IMR-90 (cell line): ENCODE results near the gene TMEM129. TPM values are rescaled to one million over a fixed set of nuclear protein-coding genes. Genes with fewer than 3 reads are reported as not detected.

Experiments
- ATAC-seq: fragments of 200-7000 bp; cut with Tn5 transposase; 2 replicates; pipeline ENCODE4 v1.9.1; 2020; ENCODE audit warnings: low read depth, mild to moderate bottlenecking, moderate library complexity
- BruUV-seq: library from RNA; stranded (reverse); fragments of 400-500 nt; replicated peaks from 2 replicates; lab custom pipeline; 2021; lab: Mats Ljungman, UMichigan
- CTCF ChIA-PET: fragments of 300-600 bp; formaldehyde crosslinking; extraction: SDS; loops from one replicate; lab custom pipeline; 2021; ENCODE audit warnings: antibody characterized with exemption; lab: Yijun Ruan, JAX
- POLR2A ChIA-PET: fragments of 300-600 bp; sonication (Branson Sonifier 250); formaldehyde crosslinking; loops from one replicate; lab custom pipeline; 2022; ENCODE audit warnings: antibody characterized with exemption; ENCODE audit not compliant: unreplicated experiment; lab: Charles Lee
- DNase-seq: peaks from one replicate; pipeline ENCODE4 v3.0.0; 2013
- H2AFZ ChIP-seq: replicated peaks from 2 replicates; pipeline ENCODE3; 2013; ENCODE audit warnings: low read length, mild to moderate bottlenecking; ENCODE audit not compliant: poor library complexity
- H2AK5ac ChIP-seq: 2 replicates; pipeline ENCODE4 v1.6.1; 2013; ENCODE audit warnings: low read depth, low read length, inconsistent platforms
- H2AK9ac ChIP-seq: replicated peaks from 2 replicates; pipeline ENCODE3; 2013; ENCODE audit warnings: mild to moderate bottlenecking, low read depth, low read length, moderate library complexity; ENCODE audit not compliant: poor library complexity
- H2BK120ac ChIP-seq: 2 replicates; pipeline ENCODE4 v1.6.1; 2013; ENCODE audit warnings: low read depth, low read length, inconsistent platforms
- H2BK15ac ChIP-seq: 3 replicates; pipeline ENCODE4 v1.6.1; 2013; ENCODE audit warnings: low read depth, low read length, inconsistent platforms
- H2BK20ac ChIP-seq: 2 replicates; pipeline ENCODE4 v1.6.1; 2013; ENCODE audit warnings: low read depth, mild to moderate bottlenecking, inconsistent platforms, low read length, moderate library complexity
- H2BK5ac ChIP-seq: 2 replicates; pipeline ENCODE4 v1.6.1; 2013; ENCODE audit warnings: mild to moderate bottlenecking, low read depth, low read length, inconsistent platforms; ENCODE audit not compliant: poor library complexity, severe bottlenecking
- H3K14ac ChIP-seq: replicated peaks from 2 replicates; pipeline ENCODE4 v1.6.1; 2013; ENCODE audit warnings: low read depth, low read length, inconsistent platforms
- H3K18ac ChIP-seq: 2 replicates; pipeline ENCODE4 v1.6.1; 2013; ENCODE audit warnings: low read depth, low read length, control low read depth
- H3K23ac ChIP-seq: 2 replicates; pipeline ENCODE4 v1.6.1; 2013; ENCODE audit warnings: low read depth, low read length, inconsistent platforms
- H3K27ac ChIP-seq: 2 replicates; pipeline ENCODE4 v1.5.1; 2013; ENCODE audit warnings: mild to moderate bottlenecking, control low read depth, low read length; ENCODE audit not compliant: insufficient read depth
- H3K27me3 ChIP-seq: 2 replicates; pipeline ENCODE4 v1.6.1; 2013; ENCODE audit warnings: low read length; ENCODE audit not compliant: control insufficient read depth, insufficient read depth
- H3K36me3 ChIP-seq: 2 replicates; pipeline ENCODE4 v1.6.1; 2013; ENCODE audit warnings: low read length, mixed read lengths; ENCODE audit not compliant: control insufficient read depth, insufficient read depth
- H3K4ac ChIP-seq: 2 replicates; pipeline ENCODE4 v1.6.1; 2013; ENCODE audit warnings: low read depth, low read length, inconsistent platforms
- H3K4me1 ChIP-seq: 2 replicates; pipeline ENCODE4 v1.6.1; 2013; ENCODE audit warnings: low read length, mixed read lengths; ENCODE audit not compliant: control insufficient read depth, insufficient read depth
- H3K4me2 ChIP-seq: 2 replicates; pipeline ENCODE4 v1.6.1; 2013; ENCODE audit warnings: low read depth, mild to moderate bottlenecking, control low read depth, low read length, moderate library complexity
- H3K4me3 ChIP-seq: 2 replicates; pipeline ENCODE4 v1.5.1; 2013; ENCODE audit warnings: low read depth, mild to moderate bottlenecking, control low read depth, low read length, moderate library complexity; ENCODE audit not compliant: insufficient read depth
- H3K56ac ChIP-seq: 2 replicates; pipeline ENCODE4 v1.6.1; 2013; ENCODE audit warnings: low read length, inconsistent platforms; ENCODE audit not compliant: insufficient read depth; ENCODE audit errors: extremely low read depth
- H3K79me1 ChIP-seq, 2 experiments: 2 replicates each; pipeline ENCODE4 v1.6.1; 2013; ENCODE audit warnings: low read length in 2 of 2, inconsistent platforms in 1 of 2, low read depth in 1 of 2
- H3K9ac ChIP-seq: 2 replicates; pipeline ENCODE4 v1.6.1; 2013; ENCODE audit warnings: low read depth, low read length, control low read depth
- H3K9me1 ChIP-seq: 2 replicates; pipeline ENCODE4 v1.6.1; 2013; ENCODE audit warnings: low read length, inconsistent platforms; ENCODE audit not compliant: insufficient read depth
- H3K9me3 ChIP-seq: 2 replicates; pipeline ENCODE4 v1.6.1; 2013; ENCODE audit warnings: low read length; ENCODE audit not compliant: control insufficient read depth, insufficient read depth
- H4K20me1 ChIP-seq: 2 replicates; pipeline ENCODE4 v1.6.1; 2013; ENCODE audit warnings: low read length, inconsistent platforms; ENCODE audit not compliant: insufficient read depth
- H4K5ac ChIP-seq: 2 replicates; pipeline ENCODE4 v1.6.1; 2013; ENCODE audit warnings: mild to moderate bottlenecking, low read depth, low read length, control low read depth
- H4K8ac ChIP-seq, 2 experiments: 2 replicates each; pipeline ENCODE4 v1.6.1; 2013; ENCODE audit warnings: low read depth in 2 of 2, low read length in 2 of 2, control low read depth in 1 of 2, inconsistent platforms in 1 of 2
- H4K91ac ChIP-seq: 2 replicates; pipeline ENCODE4 v1.6.1; 2013; ENCODE audit warnings: low read depth, low read length, inconsistent platforms; ENCODE audit not compliant: insufficient read depth
- BHLHE40 ChIP-seq: fragments of 150-350 bp; IDR thresholded peaks from 2 replicates; pipeline ENCODE4 v1.6.1; 2016; ENCODE audit warnings: mild to moderate bottlenecking, low read depth, low read length
- CHD1 ChIP-seq: IDR thresholded peaks from 2 replicates; pipeline ENCODE4 v1.6.1; 2012; ENCODE audit warnings: low read depth, low read length, improper control_type of control experiment
- FOS ChIP-seq: fragments of 150-350 bp; IDR thresholded peaks from 2 replicates; pipeline ENCODE4 v1.6.1; 2016; ENCODE audit warnings: low read depth, low read length
- POLR2A ChIP-seq: IDR thresholded peaks from 2 replicates; pipeline ENCODE4 v1.6.1; 2012; ENCODE audit warnings: mild to moderate bottlenecking, low read depth, low read length
- WGBS, 2 experiments: methylation state at CpG; one replicate each; pipeline versions ENCODE4 v1.1.5 to v1.1.7; 2013; ENCODE audit warnings: missing lambda C conversion rate in 2 of 2; ENCODE audit not compliant: insufficient read length in 1 of 2; ENCODE audit errors: extremely low coverage in 2 of 2; 5-methylcytosine and 5-hydroxymethylcytosine counted together
- dilution Hi-C: fragments of 300-500 bp; cut with HindIII; formaldehyde crosslinking; loops from one replicate; pipeline ENCODE4 v1.14.3; 2018; ENCODE audit warnings: low sequenced_read_pairs; ENCODE audit not compliant: unreplicated experiment
- in situ Hi-C: fragments of 300-500 bp; cut with MboI; formaldehyde crosslinking; loops from 3 replicates; pipeline ENCODE4 v1.14.3; 2019; ENCODE audit warnings: low sequenced_read_pairs, inconsistent platforms, mixed read lengths
- intact Hi-C: fragments of 100-400 bp; cut with micrococcal nuclease; formaldehyde crosslinking; loops from 2 replicates; pipeline ENCODE4 v1.10.0; 2022
- polyA plus RNA-seq, 3 experiments: library from polyadenylated mRNA; depleted of rRNA; stranded (reverse); fragments of >200 nt; gene quantifications; 2 replicates each; pipeline ENCODE4 v1.2.3, GENCODE V29; 2012; ENCODE audit warnings: low replicate concordance in 1 of 3
- total RNA-seq: library from RNA; depleted of rRNA; stranded (reverse); fragments of >200 nt; gene quantifications from 2 replicates; pipeline ENCODE4 v1.2.3, GENCODE V29; 2012

TMEM129 gene
- total and polyA plus RNA-seq, 2 of the 4 experiments (the other 2 are of a cell fraction): 6.6 to 26.6 TPM

- Histone ChIP-seq H3K14ac (no peak overlapping the region), H4K5ac (no peak overlapping the region), H2AK5ac (no peak overlapping the region), H3K79me1 (no peaks in the 10 kb centered on the region), H3K27me3 (no peaks in the 10 kb centered on the region; the same call in 1 of the 2 replicates), H3K4me2 (no peak overlapping the region), H2BK20ac (no peak overlapping the region), H3K4ac (no peak overlapping the region), H3K9me3 (no peaks in the 10 kb centered on the region), H3K9me1 (no peaks in the 10 kb centered on the region), H2BK5ac (no peak overlapping the region), H3K56ac (no peak overlapping the region), H3K4me3 (no peak overlapping the region), H3K18ac (no peak overlapping the region), H3K4me1 (no peaks in the 10 kb centered on the region), H2AK9ac (no peak overlapping the region), H2BK120ac (no peak overlapping the region), H3K27ac (no peak overlapping the region), H4K20me1 (peaks cover 4% of the 10 kb centered on the region; the same call in 1 of the 2 replicates), H3K23ac (no peak overlapping the region), H2BK15ac (no peak overlapping the region), H3K36me3 (peaks cover 4% of the 10 kb centered on the region; the same call in 1 of the 2 replicates), H2AFZ (no peak overlapping the region), H4K91ac (no peak overlapping the region), H3K9ac (no peak overlapping the region), H4K8ac (no peak overlapping the region)
- WGBS, 2 experiments: 100% methylated on average over 1 of the region's 3 CpGs; no CpG with 5 or more reads in 1 of the 2 experiments
- ATAC-seq: no peak
- ChIA-PET CTCF (no interaction called here), POLR2A (no interaction called here)
- in situ Hi-C loops: no loop called here
- BruUV-seq: no TSS peak
- dilution Hi-C loops: no loop called here
- DNase-seq: no peak
- intact Hi-C loops: no loop called here
- TF ChIP-seq POLR2A (no peak), BHLHE40 (no peak), FOS (no peak), CHD1 (no peak)
Observed at GRCh38 chr4:1749370-1749769, 28.2 kb upstream of the TMEM129 start.
